Panc1 (cell line): ENCODE results near the gene FILIP1. TPM values are rescaled to one million over a fixed set of nuclear protein-coding genes. Genes with fewer than 3 reads are reported as not detected.

Source experiments
- ATAC-seq: fragments of 200-7000 bp; cut with Tn5 transposase; 2 replicates; pipeline ENCODE4 v1.9.1; 2020; ENCODE audit warnings: mild to moderate bottlenecking, moderate library complexity
- BruUV-seq: library from RNA; stranded (reverse); fragments of 400-500 nt; replicated peaks from 2 replicates; lab custom pipeline; 2021; lab: Mats Ljungman, UMichigan
- CTCF ChIA-PET: fragments of 300-600 bp; sonication (Branson Sonifier 250); formaldehyde crosslinking; loops from one replicate; lab custom pipeline; 2022; ENCODE audit warnings: antibody characterized with exemption; lab: Charles Lee
- POLR2A ChIA-PET: fragments of 300-600 bp; sonication (Branson Sonifier 250); formaldehyde crosslinking; loops from one replicate; lab custom pipeline; 2022; ENCODE audit warnings: antibody characterized with exemption; lab: Charles Lee
- DNase-seq: peaks from one replicate; pipeline ENCODE4 v3.0.0-alpha.2; 2010; ENCODE audit warnings: low read depth, low spot score
- H3K27ac ChIP-seq: 2 replicates; pipeline ENCODE4 v1.5.1; 2011; ENCODE audit warnings: mild to moderate bottlenecking, low read length, inconsistent platforms
- H3K27me3 ChIP-seq: fragments of 200-500 bp; sonication (Bioruptor generic); 2 replicates; pipeline ENCODE4 v1.6.0; 2014; ENCODE audit warnings: low read length, inconsistent platforms; ENCODE audit not compliant: control insufficient read depth, insufficient read depth
- H3K36me3 ChIP-seq: fragments of 200-500 bp; sonication (Bioruptor generic); 2 replicates; pipeline ENCODE4 v1.5.1; 2014; ENCODE audit warnings: inconsistent platforms, mild to moderate bottlenecking, low read length, moderate library complexity; ENCODE audit not compliant: control insufficient read depth, insufficient read depth
- H3K4me1 ChIP-seq: 2 replicates; pipeline ENCODE4 v1.5.1; 2011; ENCODE audit warnings: inconsistent platforms, mild to moderate bottlenecking, low read length, moderate library complexity; ENCODE audit not compliant: control insufficient read depth, insufficient read depth
- H3K4me3 ChIP-seq, 2 experiments: 2 replicates each; pipeline ENCODE4 v1.5.1; 2011 to 2012; ENCODE audit warnings: low read depth in 2 of 2, low read length in 2 of 2, mild to moderate bottlenecking in 2 of 2, inconsistent platforms in 1 of 2, moderate library complexity in 1 of 2
- H3K9me3 ChIP-seq: fragments of 200-500 bp; sonication (Bioruptor generic); 2 replicates; pipeline ENCODE4 v1.5.1; 2014; ENCODE audit warnings: low read depth, mild to moderate bottlenecking, inconsistent platforms, low read length, moderate library complexity; ENCODE audit not compliant: control insufficient read depth, insufficient read depth
- POLR2AphosphoS5 ChIP-seq: IDR thresholded peaks from 2 replicates; pipeline ENCODE4 v1.6.1; 2012; ENCODE audit warnings: mild to moderate bottlenecking, low read depth, low read length, moderate library complexity
- SIN3A ChIP-seq: IDR thresholded peaks from 2 replicates; pipeline ENCODE4 v1.6.1; 2012; ENCODE audit warnings: low read depth, mild to moderate bottlenecking, low read length, moderate library complexity, borderline replicate concordance; ENCODE audit not compliant: insufficient read depth
- TCF7L2 ChIP-seq: IDR thresholded peaks from 2 replicates; pipeline ENCODE4 v1.6.1; 2011; ENCODE audit warnings: mild to moderate bottlenecking, low read depth, low read length, inconsistent platforms
- in situ Hi-C: cut with HindIII; loops from 2 replicates; pipeline ENCODE4 v1.10.0; 2016; ENCODE audit warnings: low sequenced_read_pairs, low pct_unique_long_range_greater_than_20kb
- intact Hi-C: fragments of 100-400 bp; cut with micrococcal nuclease; formaldehyde crosslinking; loops from one replicate; pipeline ENCODE4 v1.10.0; 2022; ENCODE audit not compliant: unreplicated experiment
- total RNA-seq: library from RNA; stranded (reverse); gene quantifications from one replicate; pipeline ENCODE4 v1.2.1, GENCODE V29; 2021; ENCODE audit not compliant: unreplicated experiment
- TF ChIP-seq, protein P1 (sequence below): fragments of 450-650 bp; IDR thresholded peaks from 2 replicates; pipeline ENCODE4 v1.5.1; 2017; ENCODE audit warnings: mild to moderate bottlenecking
- TF ChIP-seq, protein P2 (sequence below), 2 experiments: IDR thresholded peaks; 2 replicates each; pipeline ENCODE4 v1.6.1; 2011 to 2012; ENCODE audit warnings: low read depth in 2 of 2, control low read depth in 1 of 2, low read length in 1 of 2, mild to moderate bottlenecking in 1 of 2, moderate library complexity in 1 of 2; ENCODE audit not compliant: insufficient read depth in 1 of 2

Gene FILIP1
- total RNA-seq, 1 experiment from 2014 or later = 0.26 TPM

GRCh38 chr6:75344455-75344854 lies 149.1 kb downstream of the FILIP1 start:
- no peak for DNase-seq
- Histone ChIP-seq H3K27me3 (peaks cover 2% of the 10 kb centered on the region; the same call in 1 of the 2 replicates), H3K4me1 (peaks cover 6% of the 10 kb centered on the region), H3K27ac (no peak overlapping the region), H3K36me3 (no peaks in the 10 kb centered on the region), H3K4me3 (no peak overlapping the region), H3K9me3 (no peaks in the 10 kb centered on the region)
- in situ Hi-C loops (no loop called here), intact Hi-C loops (no loop called here)
- no peak for ATAC-seq
- POLR2A ChIA-PET = no interaction called here
- CTCF ChIA-PET = no interaction called here
- TF ChIP-seq, protein P1, sequence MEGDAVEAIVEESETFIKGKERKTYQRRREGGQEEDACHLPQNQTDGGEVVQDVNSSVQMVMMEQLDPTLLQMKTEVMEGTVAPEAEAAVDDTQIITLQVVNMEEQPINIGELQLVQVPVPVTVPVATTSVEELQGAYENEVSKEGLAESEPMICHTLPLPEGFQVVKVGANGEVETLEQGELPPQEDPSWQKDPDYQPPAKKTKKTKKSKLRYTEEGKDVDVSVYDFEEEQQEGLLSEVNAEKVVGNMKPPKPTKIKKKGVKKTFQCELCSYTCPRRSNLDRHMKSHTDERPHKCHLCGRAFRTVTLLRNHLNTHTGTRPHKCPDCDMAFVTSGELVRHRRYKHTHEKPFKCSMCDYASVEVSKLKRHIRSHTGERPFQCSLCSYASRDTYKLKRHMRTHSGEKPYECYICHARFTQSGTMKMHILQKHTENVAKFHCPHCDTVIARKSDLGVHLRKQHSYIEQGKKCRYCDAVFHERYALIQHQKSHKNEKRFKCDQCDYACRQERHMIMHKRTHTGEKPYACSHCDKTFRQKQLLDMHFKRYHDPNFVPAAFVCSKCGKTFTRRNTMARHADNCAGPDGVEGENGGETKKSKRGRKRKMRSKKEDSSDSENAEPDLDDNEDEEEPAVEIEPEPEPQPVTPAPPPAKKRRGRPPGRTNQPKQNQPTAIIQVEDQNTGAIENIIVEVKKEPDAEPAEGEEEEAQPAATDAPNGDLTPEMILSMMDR = no peak
- TF ChIP-seq TCF7L2 = no peak
- TF ChIP-seq POLR2AphosphoS5 = no peak
- TF ChIP-seq, protein P2, sequence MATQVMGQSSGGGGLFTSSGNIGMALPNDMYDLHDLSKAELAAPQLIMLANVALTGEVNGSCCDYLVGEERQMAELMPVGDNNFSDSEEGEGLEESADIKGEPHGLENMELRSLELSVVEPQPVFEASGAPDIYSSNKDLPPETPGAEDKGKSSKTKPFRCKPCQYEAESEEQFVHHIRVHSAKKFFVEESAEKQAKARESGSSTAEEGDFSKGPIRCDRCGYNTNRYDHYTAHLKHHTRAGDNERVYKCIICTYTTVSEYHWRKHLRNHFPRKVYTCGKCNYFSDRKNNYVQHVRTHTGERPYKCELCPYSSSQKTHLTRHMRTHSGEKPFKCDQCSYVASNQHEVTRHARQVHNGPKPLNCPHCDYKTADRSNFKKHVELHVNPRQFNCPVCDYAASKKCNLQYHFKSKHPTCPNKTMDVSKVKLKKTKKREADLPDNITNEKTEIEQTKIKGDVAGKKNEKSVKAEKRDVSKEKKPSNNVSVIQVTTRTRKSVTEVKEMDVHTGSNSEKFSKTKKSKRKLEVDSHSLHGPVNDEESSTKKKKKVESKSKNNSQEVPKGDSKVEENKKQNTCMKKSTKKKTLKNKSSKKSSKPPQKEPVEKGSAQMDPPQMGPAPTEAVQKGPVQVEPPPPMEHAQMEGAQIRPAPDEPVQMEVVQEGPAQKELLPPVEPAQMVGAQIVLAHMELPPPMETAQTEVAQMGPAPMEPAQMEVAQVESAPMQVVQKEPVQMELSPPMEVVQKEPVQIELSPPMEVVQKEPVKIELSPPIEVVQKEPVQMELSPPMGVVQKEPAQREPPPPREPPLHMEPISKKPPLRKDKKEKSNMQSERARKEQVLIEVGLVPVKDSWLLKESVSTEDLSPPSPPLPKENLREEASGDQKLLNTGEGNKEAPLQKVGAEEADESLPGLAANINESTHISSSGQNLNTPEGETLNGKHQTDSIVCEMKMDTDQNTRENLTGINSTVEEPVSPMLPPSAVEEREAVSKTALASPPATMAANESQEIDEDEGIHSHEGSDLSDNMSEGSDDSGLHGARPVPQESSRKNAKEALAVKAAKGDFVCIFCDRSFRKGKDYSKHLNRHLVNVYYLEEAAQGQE (IDR thresholded peaks at IDR 0.05; ENCODE audit: insufficient read depth in 1 of 2, low read depth in 2 of 2, low read length in 1 of 2) = no peak
- no peak for TF ChIP-seq SIN3A
- no TSS peak for BruUV-seq

DNA sequence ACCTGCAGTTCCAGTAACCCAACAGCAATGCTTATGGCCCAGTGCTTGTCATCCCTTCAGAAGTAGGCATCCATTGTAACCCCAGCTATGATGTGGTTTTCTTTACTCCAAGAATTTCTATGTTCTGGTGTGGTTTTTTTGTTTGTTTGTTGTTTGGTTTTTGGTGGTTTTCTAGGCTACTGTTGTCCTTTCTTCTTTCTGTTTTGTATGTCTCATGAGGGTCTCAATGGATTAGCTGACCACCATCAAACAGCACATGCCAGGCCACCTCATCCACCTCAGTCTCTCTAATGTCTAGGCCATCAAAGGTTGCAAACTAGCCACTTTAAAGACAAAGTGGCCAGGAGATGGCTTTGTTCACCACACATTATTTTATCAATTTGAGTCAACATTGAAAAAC lies 149.6 kb downstream of the FILIP1 start:
- DNase-seq (no peak), ATAC-seq (no peak)
- H3K27ac ChIP-seq = no peak overlapping the region
- no peaks in the 10 kb centered on the region for H3K36me3 ChIP-seq
- H3K4me3 ChIP-seq = no peak overlapping the region
- peaks cover 2% of the 10 kb centered on the region for H3K4me1 ChIP-seq
- in situ Hi-C loops (no loop called here), intact Hi-C loops (no loop called here)
- ChIA-PET CTCF (no interaction called here), POLR2A (no interaction called here)
- TF ChIP-seq, protein P2 (IDR thresholded peaks at IDR 0.05; ENCODE audit: insufficient read depth in 1 of 2, low read depth in 2 of 2, low read length in 1 of 2) = no peak
- TF ChIP-seq, protein P1 = no peak
- no peak for TF ChIP-seq SIN3A
- no peak for TF ChIP-seq TCF7L2
- TF ChIP-seq POLR2AphosphoS5 = no peak
- no TSS peak for BruUV-seq
- no peaks in the 10 kb centered on the region for H3K9me3 ChIP-seq
- H3K27me3 ChIP-seq = peaks cover 2% of the 10 kb centered on the region; the same call in 1 of the 2 replicates
